H1 (cell line): Measurements from ENCODE around the gene GPC2. TPM values are rescaled to one million over a fixed set of nuclear protein-coding genes. Genes with fewer than 3 reads are reported as not detected.

ENCODE experiments used
- CTCF ChIA-PET: fragments of 300-600 bp; sonication (Branson Sonifier 250); formaldehyde crosslinking; loops from one replicate; lab custom pipeline; 2021; ENCODE audit not compliant: partially characterized antibody; lab: Charles Lee
- POLR2A ChIA-PET: fragments of 300-600 bp; sonication (Branson Sonifier 250); formaldehyde crosslinking; loops from one replicate; lab custom pipeline; 2021; ENCODE audit warnings: inconsistent platforms; ENCODE audit not compliant: partially characterized antibody; lab: Charles Lee
- DNase-seq, 2 experiments: peaks; one replicate each; pipeline versions ENCODE4 v3.0.0 to v3.0.0-alpha.2; 2010 to 2022; ENCODE audit warnings: low spot score in 2 of 2, low read depth in 1 of 2, mixed read lengths in 1 of 2
- FAIRE-seq: peaks from 2 replicates; lab custom pipeline; 2011; peaks lifted over from hg19 to GRCh38; lab: Jason Lieb, UNC
- H2AFZ ChIP-seq: 2 replicates; pipeline ENCODE4 v1.8.1; 2012; ENCODE audit warnings: low read length, inconsistent platforms
- H2AK5ac ChIP-seq: 2 replicates; pipeline ENCODE4 v1.6.1; 2013; ENCODE audit warnings: low read depth, low read length
- H2BK120ac ChIP-seq: replicated peaks from 2 replicates; pipeline ENCODE3; 2013; ENCODE audit warnings: low read depth, low read length, inconsistent platforms
- H2BK12ac ChIP-seq: 2 replicates; pipeline ENCODE4 v1.6.1; 2013; ENCODE audit warnings: low read depth, low read length
- H2BK15ac ChIP-seq: 2 replicates; pipeline ENCODE4 v1.6.1; 2013; ENCODE audit warnings: low read length
- H2BK20ac ChIP-seq: 2 replicates; pipeline ENCODE4 v1.6.1; 2013; ENCODE audit warnings: low read length
- H2BK5ac ChIP-seq: 2 replicates; pipeline ENCODE4 v1.6.1; 2013; ENCODE audit warnings: low read depth, low read length
- H3K14ac ChIP-seq: 2 replicates; pipeline ENCODE4 v1.6.1; 2013; ENCODE audit warnings: inconsistent platforms; ENCODE audit not compliant: insufficient read length
- H3K18ac ChIP-seq: 2 replicates; pipeline ENCODE4 v1.6.1; 2013; ENCODE audit warnings: low read length; ENCODE audit errors: extremely low read depth
- H3K23ac ChIP-seq: 2 replicates; pipeline ENCODE4 v1.6.1; 2013; ENCODE audit warnings: inconsistent platforms; ENCODE audit not compliant: insufficient read length
- H3K23me2 ChIP-seq: 2 replicates; pipeline ENCODE4 v1.6.1; 2013; ENCODE audit warnings: low read depth, low read length
- H3K27ac ChIP-seq: 2 replicates; pipeline ENCODE4 v1.6.1; 2011; ENCODE audit warnings: low read depth, low read length, inconsistent platforms
- H3K27me3 ChIP-seq, 4 experiments: replicated peaks in 1 of 4; 1 replicate in 1 of 4; 2 replicates in 3 of 4; pipeline versions ENCODE4 v1.6.1 to v1.8.1; 2011 to 2013; ENCODE audit warnings: low read length in 3 of 4, mild to moderate bottlenecking in 3 of 4, inconsistent platforms in 2 of 4, mixed read lengths in 2 of 4, moderate library complexity in 1 of 4; ENCODE audit not compliant: control insufficient read depth in 3 of 4, insufficient read depth in 3 of 4; ENCODE audit errors: extremely low read depth in 1 of 4
- H3K36me3 ChIP-seq, 4 experiments: 2 replicates each; pipeline versions ENCODE4 v1.6.1 to v1.8.1; 2011 to 2013; ENCODE audit warnings: mild to moderate bottlenecking in 4 of 4, low read length in 3 of 4, moderate library complexity in 2 of 4, control low read depth in 1 of 4, inconsistent platforms in 1 of 4; ENCODE audit not compliant: insufficient read depth in 4 of 4, control insufficient read depth in 2 of 4
- H3K4ac ChIP-seq: replicated peaks from 2 replicates; pipeline ENCODE3; 2013; ENCODE audit warnings: low read length, low read depth, mixed read lengths, inconsistent platforms; ENCODE audit not compliant: insufficient read length
- H3K4me1 ChIP-seq, 4 experiments: replicated peaks in 1 of 4; 1 replicate in 1 of 4; 2 replicates in 3 of 4; pipeline versions ENCODE4 v1.6.1 to v1.8.1; 2011 to 2013; ENCODE audit warnings: low read length in 3 of 4, inconsistent platforms in 2 of 4, mixed read lengths in 1 of 4; ENCODE audit not compliant: insufficient read depth in 4 of 4, control insufficient read depth in 3 of 4
- H3K4me2 ChIP-seq, 2 experiments: 2 replicates each; pipeline versions ENCODE4 v1.6.1 to v1.8.1; 2011 to 2013; ENCODE audit warnings: low read depth in 2 of 2, low read length in 2 of 2, control low read depth in 1 of 2, inconsistent platforms in 1 of 2, mild to moderate bottlenecking in 1 of 2; ENCODE audit not compliant: insufficient read depth in 1 of 2
- H3K4me3 ChIP-seq, 4 experiments: fragments of 200-600, 300-600 bp in 1 of 4; sonication (generic), shearing (Covaris generic), sonication (Bioruptor Twin) in 1 of 4; 2 replicates each; pipeline versions ENCODE4 v1.5.1 to v1.8.1; 2011 to 2016; ENCODE audit warnings: low read length in 4 of 4, low read depth in 3 of 4, control low read depth in 2 of 4, inconsistent platforms in 2 of 4, mild to moderate bottlenecking in 2 of 4, mixed read lengths in 1 of 4, moderate library complexity in 1 of 4; ENCODE audit not compliant: insufficient read depth in 2 of 4; ENCODE audit errors: extremely low read depth in 1 of 4
- H3K56ac ChIP-seq: replicated peaks from 2 replicates; pipeline ENCODE3; 2013; ENCODE audit warnings: low read depth, mild to moderate bottlenecking, mixed read lengths, low read length, inconsistent platforms; ENCODE audit not compliant: insufficient read length
- H3K79me1 ChIP-seq: 2 replicates; pipeline ENCODE4 v1.6.1; 2013; ENCODE audit warnings: low read depth, low read length, control low read depth
- H3K79me2 ChIP-seq, 2 experiments: 2 replicates each; pipeline versions ENCODE4 v1.6.1 to v1.8.1; 2012 to 2013; ENCODE audit warnings: low read length in 2 of 2, mild to moderate bottlenecking in 2 of 2, inconsistent platforms in 1 of 2; ENCODE audit not compliant: insufficient read depth in 2 of 2, control insufficient read depth in 1 of 2
- H3K9ac ChIP-seq, 4 experiments: replicated peaks in 1 of 4; 1 replicate in 1 of 4; 2 replicates in 3 of 4; pipeline versions ENCODE4 v1.6.1 to v1.8.1; 2011 to 2013; ENCODE audit warnings: low read depth in 3 of 4, low read length in 3 of 4, control low read depth in 2 of 4, mild to moderate bottlenecking in 2 of 4, moderate library complexity in 2 of 4, inconsistent platforms in 1 of 4; ENCODE audit errors: extremely low read depth in 1 of 4
- H3K9me3 ChIP-seq, 2 experiments: 2 replicates each; pipeline versions ENCODE4 v1.6.1 to v1.8.1; 2012 to 2013; ENCODE audit warnings: mild to moderate bottlenecking in 2 of 2, moderate library complexity in 2 of 2, control low read depth in 1 of 2, inconsistent platforms in 1 of 2, low read depth in 1 of 2, low read length in 1 of 2, mixed read lengths in 1 of 2; ENCODE audit not compliant: insufficient read depth in 2 of 2
- H4K20me1 ChIP-seq, 2 experiments: replicated peaks in 1 of 2; 2 replicates each; pipeline versions ENCODE3 to v1.8.1; 2011 to 2013; ENCODE audit warnings: inconsistent platforms in 2 of 2, low read length in 2 of 2, mild to moderate bottlenecking in 1 of 2; ENCODE audit not compliant: insufficient read depth in 2 of 2, control insufficient read depth in 1 of 2
- H4K5ac ChIP-seq: 2 replicates; pipeline ENCODE4 v1.6.1; 2013; ENCODE audit warnings: low read length, low read depth, mixed read lengths, inconsistent platforms; ENCODE audit not compliant: insufficient read length
- H4K8ac ChIP-seq: 2 replicates; pipeline ENCODE4 v1.8.0; 2013; ENCODE audit warnings: mild to moderate bottlenecking, moderate library complexity, low read length, inconsistent platforms; ENCODE audit not compliant: insufficient read depth; ENCODE audit errors: extremely low read depth
- H4K91ac ChIP-seq: replicated peaks from 2 replicates; pipeline ENCODE3; 2013; ENCODE audit warnings: low read length, mixed read lengths, inconsistent platforms; ENCODE audit not compliant: insufficient read length
- CREB1 ChIP-seq: IDR thresholded peaks from 2 replicates; pipeline ENCODE4 v1.6.1; 2012; ENCODE audit warnings: inconsistent platforms
- CTCF ChIP-seq, 3 experiments: IDR thresholded peaks; 1 replicate in 2 of 3; 2 replicates in 1 of 3; pipeline versions ENCODE4 v1.5.1 to v1.6.1; 2011; ENCODE audit warnings: low read length in 3 of 3, mild to moderate bottlenecking in 3 of 3, inconsistent platforms in 2 of 3, low read depth in 1 of 3, moderate library complexity in 1 of 3; ENCODE audit not compliant: insufficient read depth in 1 of 3; ENCODE audit errors: control extremely low read depth in 1 of 3
- GTF2F1 ChIP-seq: IDR thresholded peaks from 2 replicates; pipeline ENCODE4 v1.6.1; 2012; ENCODE audit warnings: low read depth, low read length, improper control_type of control experiment, borderline replicate concordance
- JUND ChIP-seq: IDR thresholded peaks from 2 replicates; pipeline ENCODE4 v1.6.1; 2011; ENCODE audit warnings: mild to moderate bottlenecking, improper control_type of control experiment, low read length
- MAFK ChIP-seq: IDR thresholded peaks from 2 replicates; pipeline ENCODE4 v1.6.1; 2012; ENCODE audit warnings: low read depth, mild to moderate bottlenecking, improper control_type of control experiment, low read length
- RAD21 ChIP-seq, 2 experiments: IDR thresholded peaks in 1 of 2; conservative IDR thresholded peaks in 1 of 2; 2 replicates each; pipeline ENCODE4 v1.6.1; 2011; ENCODE audit warnings: low read depth in 2 of 2, low read length in 2 of 2, improper control_type of control experiment in 1 of 2, inconsistent platforms in 1 of 2, mild to moderate bottlenecking in 1 of 2, moderate library complexity in 1 of 2
- RBBP5 ChIP-seq: IDR thresholded peaks from 2 replicates; pipeline ENCODE4 v1.7.1; 2012; ENCODE audit warnings: low read depth, mild to moderate bottlenecking, inconsistent platforms, low read length, moderate library complexity, borderline replicate concordance
- SIN3A ChIP-seq, 2 experiments: IDR thresholded peaks in 1 of 2; conservative IDR thresholded peaks in 1 of 2; 2 replicates each; pipeline ENCODE4 v1.6.1; 2011 to 2012; ENCODE audit warnings: low read length in 2 of 2, improper control_type of control experiment in 1 of 2, low read depth in 1 of 2, mild to moderate bottlenecking in 1 of 2
- SUZ12 ChIP-seq: fragments of 200-600 bp; sonication (generic); IDR thresholded peaks from 2 replicates; pipeline ENCODE4 v1.6.1; 2012; ENCODE audit warnings: mild to moderate bottlenecking, inconsistent platforms, low read length, moderate library complexity, mixed read lengths
- TBP ChIP-seq: IDR thresholded peaks from 2 replicates; pipeline ENCODE4 v1.6.1; 2011; ENCODE audit warnings: low read depth, low read length, improper control_type of control experiment
- YY1 ChIP-seq: IDR thresholded peaks from 2 replicates; pipeline ENCODE4 v1.6.1; 2011; ENCODE audit warnings: low read depth, mild to moderate bottlenecking, low read length
- WGBS, 2 experiments: shearing (Covaris generic) in 1 of 2; methylation state at CpG; one replicate each; pipeline versions ENCODE4 v1.1.6 to v1.1.7; 2013 to 2015; ENCODE audit warnings: low lambda C conversion rate in 2 of 2, mixed read lengths in 2 of 2, inconsistent platforms in 1 of 2, low coverage in 1 of 2, missing lambda C conversion rate in 1 of 2; ENCODE audit not compliant: insufficient replicate concordance in 2 of 2, insufficient coverage in 1 of 2, insufficient read length in 1 of 2; ENCODE audit errors: extremely low coverage in 1 of 2, missing lambda C conversion rate in 1 of 2; 5-methylcytosine and 5-hydroxymethylcytosine counted together
- polyA plus RNA-seq, 7 experiments: library from polyadenylated mRNA; depleted of rRNA in 3 of 7; stranded (reverse) in 5 of 7; unstranded in 2 of 7; fragments of >200 nt in 5 of 7; fragments of 200-250 nt in 2 of 7; gene quantifications; 1 replicate in 5 of 7; 2 replicates in 1 of 7; 4 replicates in 1 of 7; pipeline versions ENCODE4 v1.2.1 to v1.2.3, GENCODE V29; 2011 to 2013; ENCODE audit warnings: missing spikeins in 2 of 7, mixed read lengths in 2 of 7
- total RNA-seq: library from RNA; stranded (reverse); fragmentation: NEBNext Ultra II Directional; extraction: Animal tissue kit (Norgen Biotek cat#: 25700); gene quantifications from 2 replicates; pipeline ENCODE4 v1.2.1, GENCODE V29; 2021

The GPC2 gene
- total and polyA plus RNA-seq, 2 of the 8 experiments (the other 6 are each of a cell fraction or from before 2014, with no cell fraction given): 25.3 to 44.8 TPM

- CTCF ChIA-PET: interaction anchor here (0.7 to 9.0 kb wide), 31 partner anchors 8 to 275 kb away, joined by 3 to 108 read pairs (median 8); partner anchors contain the start of genes AP4M1, GAL3ST4, LAMTOR4 and MCM7
- POLR2A ChIA-PET: interaction anchor here (0.5 to 3.3 kb wide), 17 partner anchors 9 to 86 kb away, joined by 3 to 14 read pairs (median 5); partner anchors contain the start of genes AP4M1, GAL3ST4, GPC2 and MCM7
- H2BK15ac ChIP-seq: no peak overlapping the region
- TF ChIP-seq CTCF (IDR thresholded peaks at IDR 0.05; ENCODE audit: control extremely low read depth in 1 of 3, insufficient read depth in 1 of 3, low read depth in 1 of 3, low read length in 3 of 3) (no peak), RAD21 (IDR thresholded peaks at IDR 0.05 in 1 of 2, conservative IDR thresholded peaks at IDR 0.05 in 1 of 2; ENCODE audit: low read depth in 2 of 2, low read length in 2 of 2) (no peak), JUND (no peak), RBBP5 (no peak), SUZ12 (no peak), TBP (no peak), SIN3A (conservative IDR thresholded peaks at IDR 0.05 in 1 of 2, IDR thresholded peaks at IDR 0.05 in 1 of 2; ENCODE audit: low read depth in 1 of 2, low read length in 2 of 2) (no peak), YY1 (no peak), CREB1 (no peak), GTF2F1 (no peak), MAFK (no peak)
These were observed 45.1 kb downstream of the GPC2 start for GRCh38 chr7:100132126-100132525.

More at GRCh38 chr7:100132126-100132525, 45.1 kb downstream of the GPC2 start:
- Histone ChIP-seq H3K18ac (no peak overlapping the region), H3K4me1 (peaks cover 0 to 8% (median 0%) of the 10 kb centered on the region in 4 experiments; a peak in 2 of 7 replicates), H4K5ac (no peak overlapping the region), H2BK5ac (no peak overlapping the region), H2AFZ (no peak overlapping the region), H2BK20ac (no peak overlapping the region), H3K4me3 (no peak overlapping the region), H3K36me3 (no peaks in the 10 kb centered on the region), H3K27me3 (peaks cover 0 to 11% (median 0%) of the 10 kb centered on the region in 4 experiments; a peak in 2 of 7 replicates), H2AK5ac (no peak overlapping the region), H3K23ac (no peak overlapping the region), H3K27ac (no peak overlapping the region), H2BK12ac (0 out of 2 replicates have a peak overlapping the region, but pooled peaks have one; percentile 39), H3K79me1 (no peaks in the 10 kb centered on the region), H3K9ac (no peak overlapping the region), H3K4me2 (no peak overlapping the region), H3K56ac (no peak overlapping the region), H3K79me2 (no peaks in the 10 kb centered on the region), H2BK120ac (no peak overlapping the region), H3K9me3 (no peaks in the 10 kb centered on the region), H4K20me1 (no peaks in the 10 kb centered on the region), H3K14ac (no peak overlapping the region), H3K23me2 (peaks cover 8% of the 10 kb centered on the region; the same call in 1 of the 2 replicates), H3K4ac (no peak overlapping the region), H4K8ac (no peak overlapping the region), H4K91ac (no peak overlapping the region)
- no peak for FAIRE-seq
- WGBS, 2 experiments: 72% methylated on average over 7 of the region's 7 CpGs; no CpG with 5 or more reads in 1 of the 2 experiments
- DNase-seq: no peak
